HG03460 (cell line): ENCODE results near the gene CAMK4.
"Not testable (repeated sequence)": the region's sequence is repeated elsewhere in the genome, so short reads cannot be mapped to it uniquely, and the experiment has no call there.

ENCODE experiments used
- ATAC-seq: cut with Tn5 transposase; IDR thresholded peaks from one replicate; pipeline ENCODE4 v1.9.1; 2021; ENCODE audit not compliant: unreplicated experiment

CAMK4 gene

GRCh38 chr5:111308951-111309350 lies 84.8 kb downstream of the CAMK4 start:
- ATAC-seq, result no peak

- no peak for ATAC-seq
These were observed 85.2 kb downstream of the CAMK4 start for GRCh38 chr5:111309384-111309783.

GRCh38 chr5:111310711-111311620 lies 86.8 kb downstream of the CAMK4 start:
- no peak for ATAC-seq

GRCh38 chr5:111311666-111312065 lies 87.5 kb downstream of the CAMK4 start:
- no peak for ATAC-seq

- ATAC-seq, result no peak
These were observed 89.0 kb downstream of the CAMK4 start for GRCh38 chr5:111313017-111313724.

GRCh38 chr5:111320953-111321352 lies 96.8 kb downstream of the CAMK4 start:
- no peak for ATAC-seq

- ATAC-seq, result no peak
These were observed 97.2 kb downstream of the CAMK4 start for GRCh38 chr5:111321376-111321775.

GRCh38 chr5:111326551-111326950 lies 102.4 kb downstream of the CAMK4 start:
- no peak for ATAC-seq

- no peak for ATAC-seq
These were observed 112.9 kb downstream of the CAMK4 start for GRCh38 chr5:111337133-111337532.

- ATAC-seq, result no peak
These were observed 113.5 kb downstream of the CAMK4 start for GRCh38 chr5:111337688-111338087.

- ATAC-seq, result no peak
These were observed 121.5 kb downstream of the CAMK4 start for GRCh38 chr5:111345731-111346130.

- no peak for ATAC-seq
These were observed 122.8 kb downstream of the CAMK4 start for GRCh38 chr5:111347021-111347420.

GRCh38 chr5:111348661-111349329 lies 124.6 kb downstream of the CAMK4 start:
- no peak for ATAC-seq

GRCh38 chr5:111349429-111349828 lies 125.2 kb downstream of the CAMK4 start:
- ATAC-seq, result no peak

- no peak for ATAC-seq
These were observed 128.9 kb downstream of the CAMK4 start for GRCh38 chr5:111353035-111353434.

GRCh38 chr5:111358726-111359125 lies 134.5 kb downstream of the CAMK4 start:
- not testable (repeated sequence) for ATAC-seq

GRCh38 chr5:111360173-111360572 lies 136.0 kb downstream of the CAMK4 start:
- ATAC-seq, result no peak

GRCh38 chr5:111364992-111365391 lies 140.8 kb downstream of the CAMK4 start:
- no peak for ATAC-seq

GRCh38 chr5:111366388-111366787 lies 142.2 kb downstream of the CAMK4 start:
- no peak for ATAC-seq

- ATAC-seq, result no peak
These were observed 142.9 kb downstream of the CAMK4 start for GRCh38 chr5:111367115-111367514.

- ATAC-seq, result no peak
These were observed 148.6 kb downstream of the CAMK4 start for GRCh38 chr5:111372799-111373198.

GRCh38 chr5:111374380-111374779 lies 150.2 kb downstream of the CAMK4 start:
- no peak for ATAC-seq
